Brain microvascular endothelial cell (primary cell): Measurements from ENCODE around the gene GRID1.

Source experiments
- DNase-seq: peaks from one replicate; pipeline ENCODE4 v3.0.0-alpha.2; 2020
- H3K27ac ChIP-seq: fragments of 250-450 bp; sonication (Bioruptor Pico); 2 replicates; pipeline ENCODE4 v1.5.1; 2020; ENCODE audit warnings: mild to moderate bottlenecking, moderate library complexity
- H3K27me3 ChIP-seq: fragments of 250-450 bp; sonication (Bioruptor Pico); replicated peaks from 2 replicates; pipeline ENCODE4 v1.5.1; 2020; ENCODE audit warnings: mild to moderate bottlenecking
- H3K36me3 ChIP-seq: fragments of 250-450 bp; sonication (Bioruptor Pico); replicated peaks from 2 replicates; pipeline ENCODE4 v1.5.1; 2020; ENCODE audit warnings: mild to moderate bottlenecking
- H3K4me3 ChIP-seq: 2 replicates; pipeline ENCODE4 v1.5.1; 2011; ENCODE audit warnings: low read depth, mild to moderate bottlenecking, control low read depth, low read length, moderate library complexity
- CTCF ChIP-seq: IDR thresholded peaks from 2 replicates; pipeline ENCODE4 v1.5.1; 2011; ENCODE audit warnings: low read depth, mild to moderate bottlenecking, moderate library complexity, low read length, control low read depth, inconsistent platforms; ENCODE audit errors: missing control alignments
- in situ Hi-C: cut with HindIII; loops from 2 replicates; pipeline ENCODE4 v1.10.0; 2017; ENCODE audit warnings: low sequenced_read_pairs, low pct_ligation_motif_present

Gene GRID1

DNA sequence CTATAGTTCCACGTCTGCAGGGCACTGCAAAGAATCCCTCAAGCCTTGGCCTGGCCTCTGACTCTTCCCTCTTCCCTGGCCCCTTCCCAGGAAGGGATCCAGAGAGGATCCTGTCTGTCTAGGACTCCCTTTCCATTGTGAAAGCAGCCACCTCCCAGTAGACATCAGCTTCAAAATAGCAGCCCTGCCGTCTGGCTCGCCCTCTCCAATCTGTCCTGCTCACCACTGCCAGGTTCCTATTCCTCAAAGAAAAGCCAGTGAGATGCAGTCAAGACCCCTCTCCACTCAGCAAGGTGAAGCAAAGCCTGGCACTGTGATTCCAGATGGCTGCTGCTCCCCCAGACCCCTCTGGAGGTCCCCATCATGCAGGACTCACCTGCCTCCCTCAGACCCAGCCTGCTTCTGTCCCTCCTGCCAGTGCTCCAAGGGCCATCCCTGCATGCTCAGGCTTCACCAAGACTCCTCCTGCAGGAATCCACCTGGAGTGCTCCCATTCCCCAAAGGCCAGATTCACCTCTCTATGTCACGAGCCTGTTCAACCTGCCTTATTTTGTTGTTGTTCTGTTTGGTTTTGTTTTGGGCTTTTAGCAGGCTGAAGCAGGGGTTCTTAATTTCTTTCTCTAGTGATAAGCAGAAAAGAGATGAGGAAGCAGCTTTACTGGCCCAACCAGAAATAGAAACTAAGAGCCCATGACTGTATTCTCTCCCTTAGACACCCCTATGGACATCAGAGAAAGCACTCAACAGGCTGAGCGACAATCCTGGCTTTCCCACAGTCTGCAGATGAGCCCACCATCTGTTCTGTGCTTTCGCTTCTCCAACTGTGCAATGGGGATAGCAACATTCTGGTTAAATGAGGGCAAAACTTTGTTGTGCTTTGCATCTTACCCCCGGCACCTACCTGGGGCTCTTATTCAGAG is 305.1 kb downstream of the GRID1 start:
- DNase-seq, result no peak
- Histone ChIP-seq H3K4me3 (no peak overlapping the region), H3K36me3 (no peaks in the 10 kb centered on the region), H3K27ac (no peak overlapping the region), H3K27me3 (no peaks in the 10 kb centered on the region)
- in situ Hi-C loops, result no loop called here
- no peak for TF ChIP-seq CTCF

DNA sequence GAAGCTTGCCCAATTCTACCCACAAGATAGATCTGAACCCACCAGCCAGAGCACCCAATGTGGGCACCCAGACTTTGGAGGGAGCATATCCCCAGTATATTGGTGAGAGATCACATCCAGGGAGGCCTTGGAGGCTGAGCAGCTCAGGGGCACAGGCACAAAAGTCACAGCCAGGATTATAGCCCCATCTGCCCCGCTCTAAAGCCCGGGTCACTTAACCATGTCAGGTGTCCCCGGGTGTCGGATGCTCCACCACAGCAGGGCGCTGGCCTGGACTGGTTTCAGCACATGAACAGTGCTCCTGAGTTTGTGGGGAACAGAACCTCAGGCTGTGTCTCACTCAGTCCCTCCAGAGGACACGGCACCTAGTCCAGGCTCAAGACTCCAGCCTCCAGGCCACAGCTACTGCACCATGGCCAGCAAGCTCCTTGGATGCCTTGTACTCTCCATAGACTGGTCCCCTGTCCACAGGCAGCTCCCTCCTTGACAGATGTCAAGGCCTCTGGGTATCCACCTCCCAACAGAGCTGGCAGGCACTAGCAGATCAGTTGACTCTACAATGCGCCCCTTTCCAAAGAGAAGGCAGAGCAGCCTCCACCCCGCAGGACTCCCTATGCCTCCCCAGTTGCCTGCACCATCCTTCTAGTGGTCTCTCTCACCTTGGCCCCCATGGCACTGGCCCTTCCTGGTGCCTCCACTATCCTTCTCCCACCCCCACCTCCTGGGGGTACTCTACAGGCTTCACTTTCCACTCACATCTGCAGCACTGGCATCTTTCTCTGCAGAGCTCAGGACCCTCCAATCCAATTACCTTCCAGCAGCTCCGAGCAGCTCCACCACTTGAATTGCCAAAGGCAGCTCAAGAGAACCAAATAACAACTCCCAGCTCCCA is 306.0 kb downstream of the GRID1 start:
- DNase-seq, result no peak
- Histone ChIP-seq H3K4me3 (no peak overlapping the region), H3K36me3 (no peaks in the 10 kb centered on the region), H3K27me3 (no peaks in the 10 kb centered on the region), H3K27ac (no peak overlapping the region)
- no peak for TF ChIP-seq CTCF
- in situ Hi-C loops, result no loop called here

DNA sequence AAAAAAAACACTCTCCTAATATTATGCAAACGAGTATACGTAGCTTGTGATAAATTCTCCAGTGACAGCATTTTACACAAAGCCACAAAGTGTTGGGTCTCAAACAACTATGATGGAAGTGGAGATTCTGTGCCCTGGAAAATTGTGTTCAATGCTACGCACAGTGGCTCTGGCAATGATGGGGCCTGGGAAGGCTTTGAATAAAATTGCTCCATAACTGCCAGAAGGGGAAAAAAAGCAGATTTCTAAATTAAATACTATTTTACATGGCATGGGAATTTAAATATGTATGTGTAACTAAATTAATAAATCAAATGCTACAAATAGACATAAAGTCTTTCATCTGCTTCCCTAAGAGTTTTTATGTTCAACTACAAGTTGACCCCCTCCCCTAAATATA is 306.7 kb downstream of the GRID1 start:
- H3K27ac ChIP-seq, result no peak overlapping the region
- no peak overlapping the region for H3K4me3 ChIP-seq
- no peaks in the 10 kb centered on the region for H3K27me3 ChIP-seq
- in situ Hi-C loops, result no loop called here
- DNase-seq, result no peak
- no peak for TF ChIP-seq CTCF
- H3K36me3 ChIP-seq, result no peaks in the 10 kb centered on the region

GRCh38 chr10:86058964-86059363 is 307.6 kb downstream of the GRID1 start:
- Histone ChIP-seq H3K36me3 (no peaks in the 10 kb centered on the region), H3K4me3 (no peak overlapping the region), H3K27ac (no peak overlapping the region), H3K27me3 (no peaks in the 10 kb centered on the region)
- no peak for DNase-seq
- in situ Hi-C loops, result no loop called here
- TF ChIP-seq CTCF, result no peak

DNA sequence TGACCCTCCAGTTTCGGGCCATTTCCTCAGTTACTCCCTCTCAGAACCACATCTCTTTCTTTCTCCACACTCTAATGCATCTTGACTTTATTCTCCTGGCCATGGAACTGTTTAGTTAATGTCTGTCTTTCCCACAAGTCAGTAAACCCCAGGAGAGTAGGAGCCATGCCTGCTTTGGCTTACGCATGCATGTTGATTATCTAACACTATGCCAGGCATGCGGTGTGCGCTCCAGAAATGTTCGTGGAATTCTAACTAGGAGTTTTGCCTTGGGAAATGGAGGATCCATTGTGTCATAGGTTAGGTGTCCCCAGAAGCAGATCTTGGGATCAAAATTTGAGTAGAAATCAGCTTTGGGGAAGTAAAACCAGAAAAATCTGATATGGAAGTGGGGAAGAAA is 308.9 kb downstream of the GRID1 start:
- Histone ChIP-seq H3K4me3 (no peak overlapping the region), H3K36me3 (no peaks in the 10 kb centered on the region), H3K27me3 (no peaks in the 10 kb centered on the region), H3K27ac (no peak overlapping the region)
- in situ Hi-C loops, result no loop called here
- no peak for DNase-seq
- no peak for TF ChIP-seq CTCF
